Measurements from ENCODE around the gene PTPRN2. TPM values are rescaled to one million over a fixed set of nuclear protein-coding genes. Genes with fewer than 3 reads are reported as not detected.

PTPRN2 gene
- total RNA-seq, 1 donor from 2014 or later, result 1.8 TPM

GRCh38 chr7:158567153-158567603 is 20.4 kb downstream of the PTPRN2 start:
- H3K27ac Mint-ChIP-seq, result no peak overlapping the region
- no peak overlapping the region for H3K4me3 Mint-ChIP-seq
- intact Hi-C loops (cut with micrococcal nuclease), result no loop called here
- DNase-seq (no peak), ATAC-seq (ENCODE audit: low read depth) (no peak)
- no peak for TF ChIP-seq CTCF (IDR thresholded peaks at IDR 0.05)
- no peaks in the 10 kb centered on the region for H3K4me1 Mint-ChIP-seq
- ChIA-PET POLR2A (no interaction called here), CTCF (no interaction called here)
- H3K27me3 Mint-ChIP-seq, result peaks cover 37% of the 10 kb centered on the region
- H3K36me3 Mint-ChIP-seq (ENCODE audit: low read depth), result no peaks in the 10 kb centered on the region
- H3K9me3 Mint-ChIP-seq, result no peaks in the 10 kb centered on the region

- H3K4me1 Mint-ChIP-seq, result no peaks in the 10 kb centered on the region
- ChIA-PET CTCF (no interaction called here), POLR2A (no interaction called here)
- no peaks in the 10 kb centered on the region for H3K36me3 Mint-ChIP-seq (ENCODE audit: low read depth)
- H3K27ac Mint-ChIP-seq, result no peak overlapping the region
- H3K4me3 Mint-ChIP-seq, result no peak overlapping the region
- H3K9me3 Mint-ChIP-seq, result no peaks in the 10 kb centered on the region
- intact Hi-C loops (cut with micrococcal nuclease), result no loop called here
- ATAC-seq (ENCODE audit: low read depth) (no peak), DNase-seq (no peak)
- peaks cover 30% of the 10 kb centered on the region for H3K27me3 Mint-ChIP-seq
- no peak for TF ChIP-seq CTCF (IDR thresholded peaks at IDR 0.05)
Measured at GRCh38 chr7:158564663-158565035, 23.0 kb downstream of the PTPRN2 start.

- H3K27me3 Mint-ChIP-seq, result peaks cover 32% of the 10 kb centered on the region
- no peak overlapping the region for H3K4me3 Mint-ChIP-seq
- DNase-seq, result no peak
- ATAC-seq (ENCODE audit: low read depth), result no peak
- no peak for TF ChIP-seq CTCF (IDR thresholded peaks at IDR 0.05)
- no peaks in the 10 kb centered on the region for H3K36me3 Mint-ChIP-seq (ENCODE audit: low read depth)
- H3K4me1 Mint-ChIP-seq, result peaks cover 2% of the 10 kb centered on the region
- POLR2A ChIA-PET, result no interaction called here
- H3K27ac Mint-ChIP-seq, result no peak overlapping the region
- intact Hi-C loops (cut with micrococcal nuclease), result no loop called here
- CTCF ChIA-PET, result no interaction called here
- H3K9me3 Mint-ChIP-seq, result no peaks in the 10 kb centered on the region
Measured at GRCh38 chr7:158563911-158564662, 23.5 kb downstream of the PTPRN2 start.

- no peak for DNase-seq
- intact Hi-C loops (cut with micrococcal nuclease), result no loop called here
- H3K9me3 Mint-ChIP-seq, result no peaks in the 10 kb centered on the region
- H3K36me3 Mint-ChIP-seq (ENCODE audit: low read depth), result no peaks in the 10 kb centered on the region
- TF ChIP-seq CTCF (IDR thresholded peaks at IDR 0.05), result no peak
- H3K4me1 Mint-ChIP-seq, result peaks cover 2% of the 10 kb centered on the region
- H3K27me3 Mint-ChIP-seq, result peaks cover 26% of the 10 kb centered on the region
- H3K4me3 Mint-ChIP-seq, result no peak overlapping the region
- ChIA-PET CTCF (no interaction called here), POLR2A (no interaction called here)
- no peak for ATAC-seq (ENCODE audit: low read depth)
- H3K27ac Mint-ChIP-seq, result no peak overlapping the region
Measured at GRCh38 chr7:158563051-158563450, 24.6 kb downstream of the PTPRN2 start.

- H3K27me3 Mint-ChIP-seq, result peaks cover 26% of the 10 kb centered on the region
- no peak overlapping the region for H3K27ac Mint-ChIP-seq
- ChIA-PET POLR2A (no interaction called here), CTCF (no interaction called here)
- TF ChIP-seq CTCF (IDR thresholded peaks at IDR 0.05), result no peak
- H3K4me1 Mint-ChIP-seq, result peaks cover 2% of the 10 kb centered on the region
- H3K9me3 Mint-ChIP-seq, result no peaks in the 10 kb centered on the region
- ATAC-seq (ENCODE audit: low read depth) (no peak), DNase-seq (no peak)
- no peak overlapping the region for H3K4me3 Mint-ChIP-seq
- H3K36me3 Mint-ChIP-seq (ENCODE audit: low read depth), result no peaks in the 10 kb centered on the region
- intact Hi-C loops (cut with micrococcal nuclease), result no loop called here
Measured at GRCh38 chr7:158562517-158562916, 25.1 kb downstream of the PTPRN2 start.
